Measurements from ENCODE around the gene NVL.

GRCh38 chr1:224331326-224331725 is 1.4 kb upstream of the NVL start:
- TF ChIP-seq CTCF (conservative IDR thresholded peaks at IDR 0.05 in 1 of 2, IDR thresholded peaks at IDR 0.05 in 1 of 2; ENCODE audit: extremely low read depth in 1 of 2, insufficient read depth in 1 of 2, low read depth in 1 of 2, low read length in 2 of 2) (no peak), EZH2 (IDR thresholded peaks at IDR 0.05; ENCODE audit: borderline replicate concordance, low read length) (no peak)

All from mammary epithelial cell (primary cell).